Forelimb muscle (tissue), 1 donor: ENCODE measurements around the gene CYTIP. TPM values are rescaled to one million over a fixed set of nuclear protein-coding genes. Genes with fewer than 3 reads are reported as not detected.

Source experiments
- DNase-seq: peaks from one replicate; pipeline ENCODE4 v3.0.0-alpha.2; 2013; ENCODE audit warnings: low read depth
- polyA plus RNA-seq: library from polyadenylated mRNA; unstranded; fragments of 120-200 nt; gene quantifications from one replicate; pipeline ENCODE4 v1.2.1, GENCODE V29; 2013; ENCODE audit not compliant: insufficient read length

Gene CYTIP
- polyA plus RNA-seq, 1 donor = 0.62 TPM

DNA sequence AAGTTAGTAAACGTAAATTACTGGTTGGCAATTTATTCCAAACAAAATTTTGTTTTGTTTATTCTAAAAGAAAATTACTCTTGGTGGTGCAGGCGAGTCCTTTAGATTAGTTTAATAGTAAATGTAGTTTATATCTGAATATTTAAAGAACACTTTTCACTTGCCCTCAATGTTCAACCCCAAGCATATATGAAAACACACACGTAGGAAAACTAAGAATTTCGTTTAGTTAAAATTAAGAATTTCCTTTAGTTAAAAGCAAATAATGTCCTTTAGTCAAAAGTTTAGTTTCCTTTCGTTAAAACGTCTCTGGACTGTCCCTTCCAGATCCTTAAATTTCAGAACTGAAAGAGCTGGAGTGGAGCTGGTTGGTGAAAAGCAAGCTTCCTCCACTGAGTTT lies 19.1 kb upstream of the CYTIP start:
- DNase-seq = no peak

DNA sequence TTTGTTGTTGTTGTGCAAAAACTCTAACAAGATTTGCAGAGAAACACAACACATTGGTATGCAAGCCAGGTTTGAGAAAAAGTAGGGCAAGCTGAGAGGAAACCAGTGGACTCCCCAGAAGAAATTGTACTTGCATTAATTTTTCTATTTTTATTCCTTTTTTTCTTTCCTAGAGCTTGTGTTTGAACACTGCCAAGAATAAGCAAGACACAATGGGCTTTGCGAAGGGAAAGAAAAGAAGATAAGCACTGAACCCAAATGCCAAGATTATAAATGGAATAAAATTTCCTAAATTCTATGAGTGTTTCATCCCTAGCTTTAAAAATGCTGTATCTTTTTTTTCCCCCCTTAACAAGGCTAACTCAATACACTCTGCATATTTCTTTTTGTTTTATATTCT lies 17.0 kb upstream of the CYTIP start:
- DNase-seq = no peak

DNA sequence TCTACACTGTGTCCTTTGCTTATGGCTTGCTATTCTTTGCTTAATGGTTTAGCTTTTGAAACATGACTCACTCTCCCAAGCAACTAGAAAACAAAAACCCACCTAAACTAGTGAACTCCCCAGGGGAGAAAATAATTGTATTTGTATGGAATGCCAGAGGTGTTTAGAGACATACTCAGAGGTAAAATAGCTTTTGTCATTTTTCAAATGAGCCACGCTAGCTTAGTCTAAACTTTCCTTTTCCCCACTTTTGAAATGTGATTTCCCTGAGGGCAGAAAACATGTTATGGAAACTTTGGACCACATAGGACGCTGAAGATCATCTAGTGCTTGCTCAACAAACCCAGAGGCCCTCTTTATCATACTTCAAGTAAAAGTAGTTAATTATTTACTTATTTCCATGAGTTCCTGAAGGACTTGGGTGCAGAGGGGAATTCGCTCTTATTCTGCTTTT lies 16.5 kb upstream of the CYTIP start:
- no peak for DNase-seq

DNA sequence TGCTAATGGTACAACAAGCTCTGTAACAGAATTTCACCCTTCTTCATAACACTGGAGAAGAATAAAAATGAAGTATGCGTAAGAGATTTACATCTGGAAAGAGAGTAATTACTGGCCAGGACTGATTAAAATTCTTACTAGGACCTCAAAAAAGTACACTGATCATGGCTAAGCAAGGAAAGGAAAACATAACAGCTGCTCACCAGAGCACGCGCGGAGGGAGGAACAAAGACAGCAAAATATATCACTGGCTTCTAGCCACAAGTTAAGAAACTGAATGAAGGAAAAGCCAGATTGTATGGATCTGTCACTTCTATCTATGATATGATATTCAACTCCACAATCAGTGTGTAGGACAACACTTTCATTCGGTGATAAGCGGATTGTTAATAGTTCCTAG lies 15.6 kb upstream of the CYTIP start:
- DNase-seq = no peak

DNA sequence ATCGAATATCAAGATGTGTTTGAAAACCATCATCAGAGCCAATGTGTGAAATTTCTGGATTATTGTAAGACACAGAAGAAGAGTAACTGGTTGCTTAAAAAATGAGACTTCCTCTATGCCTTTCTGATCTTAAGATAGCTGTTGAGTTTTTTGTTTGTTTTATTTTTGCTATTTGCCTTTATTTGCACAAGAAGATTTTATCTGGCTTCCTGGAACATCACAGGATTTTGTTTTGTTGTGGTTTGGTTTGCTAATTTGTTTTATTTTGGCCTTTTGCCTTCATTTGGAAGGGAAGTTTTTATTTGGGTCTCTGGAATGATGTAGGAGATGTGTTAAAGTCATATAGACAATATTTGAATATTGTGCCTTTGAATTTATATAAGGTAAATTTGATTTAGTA lies 3.9 kb upstream of the CYTIP start:
- no peak for DNase-seq

DNA sequence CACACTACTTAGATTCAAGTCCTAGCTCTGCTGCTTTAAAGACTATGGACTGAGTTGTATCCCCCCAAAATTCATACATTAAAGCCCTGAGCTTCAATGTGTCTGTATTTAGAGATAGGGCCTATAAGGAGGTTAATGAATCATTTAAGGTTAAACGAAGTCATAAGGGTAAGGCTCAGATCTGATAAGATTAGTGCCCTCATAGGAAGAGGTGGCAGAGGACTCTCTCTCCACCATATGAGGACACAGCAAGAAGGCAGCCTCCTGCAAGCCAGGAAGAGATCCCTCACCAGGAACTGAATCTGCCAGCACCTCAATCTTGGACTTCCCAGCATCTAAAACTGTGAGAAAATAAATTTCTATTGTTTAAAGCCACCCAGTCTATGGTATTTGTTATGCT lies 3.1 kb upstream of the CYTIP start:
- no peak for DNase-seq

DNA sequence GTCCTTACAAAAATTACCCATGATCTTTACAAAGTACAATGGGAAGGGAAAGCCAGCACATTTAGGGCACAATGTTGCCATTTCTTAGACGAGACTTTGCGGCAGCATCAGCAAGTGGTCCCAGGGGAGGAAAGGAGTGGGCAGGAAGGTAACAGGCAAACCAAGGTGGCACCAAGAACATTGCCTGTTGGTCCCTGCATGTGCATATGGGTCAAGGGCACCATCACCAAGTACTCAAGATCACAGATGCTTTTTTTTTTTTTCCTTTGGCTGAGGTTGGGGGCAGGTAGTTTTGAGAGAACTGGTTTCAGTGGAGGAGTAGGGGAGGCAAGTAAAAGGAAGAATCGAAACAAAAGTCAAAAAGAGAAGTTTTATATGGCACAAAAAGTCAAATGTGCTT lies 752 bp upstream of the CYTIP start:
- DNase-seq = no peak

DNA sequence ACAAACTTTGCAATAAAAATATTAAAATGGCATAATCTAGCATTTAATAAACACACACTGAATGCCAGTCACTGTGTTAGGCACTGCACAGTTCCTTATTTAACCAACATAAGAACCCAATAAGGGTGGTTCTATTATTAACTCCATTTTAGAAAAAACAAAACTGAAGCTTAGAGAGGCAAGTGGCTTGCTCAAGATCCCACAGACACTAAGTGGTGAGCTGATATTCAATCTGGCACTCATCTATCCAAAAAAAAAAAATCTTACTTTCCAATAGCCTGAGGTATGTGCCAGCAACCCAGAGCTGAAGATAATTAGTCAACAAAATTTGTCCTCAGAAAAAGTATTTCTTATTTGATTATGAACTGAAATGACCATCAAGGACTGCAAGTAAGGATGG lies 799 bp downstream of the CYTIP start:
- DNase-seq = no peak

DNA sequence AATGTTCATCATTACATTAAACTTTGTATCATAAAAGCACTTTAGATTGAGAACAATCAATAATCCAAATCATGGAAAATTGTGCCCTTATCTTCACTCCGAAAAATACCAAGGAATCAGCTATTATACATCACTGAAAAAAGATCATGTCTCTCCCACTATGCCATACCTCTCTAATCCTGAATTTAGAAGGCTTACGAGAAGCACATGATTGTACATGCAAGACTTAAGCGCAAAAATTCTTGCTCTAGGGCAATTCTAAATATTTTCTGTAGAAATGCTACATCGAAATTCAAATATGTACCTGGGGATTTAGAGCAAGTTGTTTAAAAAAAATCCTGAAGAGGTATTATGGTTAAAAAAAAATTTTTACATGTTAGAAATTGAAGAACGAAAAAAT lies 1.3 kb downstream of the CYTIP start:
- DNase-seq = no peak

DNA sequence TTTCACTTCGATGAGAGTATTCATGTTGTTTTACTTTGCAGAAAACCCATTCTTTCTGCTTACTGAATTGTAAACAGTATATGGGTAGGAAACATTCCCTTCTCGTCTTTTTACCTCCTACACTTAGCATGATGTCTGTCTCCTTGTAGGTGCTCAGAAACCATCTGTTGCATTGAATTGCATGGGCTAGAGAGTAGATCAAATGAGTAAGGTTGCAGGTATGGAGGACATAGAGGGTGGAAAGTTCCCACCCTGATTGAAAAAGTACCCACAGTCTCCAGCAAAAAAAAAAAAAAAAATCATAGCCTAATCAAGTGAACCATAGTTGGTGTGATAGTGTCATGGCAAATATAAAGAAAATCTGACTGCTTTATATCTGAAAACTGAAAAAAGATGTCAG lies 1.7 kb downstream of the CYTIP start:
- DNase-seq = no peak

DNA sequence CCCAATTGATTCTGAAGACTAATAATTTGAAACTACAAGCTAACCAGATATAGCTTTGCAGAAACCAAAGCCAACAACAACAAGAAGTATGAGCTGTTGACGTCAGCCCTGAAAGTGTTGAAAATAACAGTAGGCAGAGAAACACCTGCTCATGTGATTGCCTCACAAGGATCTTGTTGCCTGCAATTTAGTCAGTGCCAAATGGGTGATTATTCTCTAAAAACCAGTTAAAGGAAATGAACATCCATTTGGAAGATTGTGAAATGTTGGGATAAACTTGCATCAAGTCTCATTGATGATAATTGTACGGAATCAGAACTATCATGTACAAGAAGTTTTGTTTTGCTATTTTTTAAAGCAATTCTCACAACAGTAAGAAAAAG lies 2.8 kb downstream of the CYTIP start:
- no peak for DNase-seq

DNA sequence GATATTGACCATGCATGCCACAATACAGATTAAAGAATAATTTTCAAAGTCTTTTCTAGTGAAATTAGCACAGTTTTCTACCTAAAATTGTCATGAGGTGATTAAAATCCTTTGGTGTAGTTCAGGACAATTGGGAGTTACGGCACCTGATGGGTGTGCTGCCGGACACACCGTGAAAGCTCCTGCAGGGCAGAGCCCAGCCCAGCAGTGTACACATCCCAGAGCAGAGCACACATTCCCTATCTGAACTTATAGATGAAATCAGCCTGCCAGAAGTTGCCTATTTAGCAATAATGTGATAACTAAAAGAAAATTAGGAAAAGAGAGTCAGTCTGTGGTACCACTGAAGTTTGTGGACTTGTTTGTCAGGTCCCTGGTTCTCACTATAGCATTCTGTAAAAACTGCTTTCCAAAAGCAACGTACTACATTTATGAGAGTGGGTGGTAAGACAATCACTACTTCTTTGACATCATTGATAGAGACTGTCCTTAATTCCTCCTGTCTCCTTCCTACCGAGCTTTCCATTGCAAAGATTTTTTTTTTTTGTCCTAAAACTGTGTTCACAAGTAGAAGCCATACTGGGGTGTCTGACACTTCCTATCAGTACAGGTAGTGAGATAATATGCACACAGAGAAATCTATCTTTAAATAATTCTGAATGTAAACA lies 3.4 kb downstream of the CYTIP start:
- DNase-seq = no peak

DNA sequence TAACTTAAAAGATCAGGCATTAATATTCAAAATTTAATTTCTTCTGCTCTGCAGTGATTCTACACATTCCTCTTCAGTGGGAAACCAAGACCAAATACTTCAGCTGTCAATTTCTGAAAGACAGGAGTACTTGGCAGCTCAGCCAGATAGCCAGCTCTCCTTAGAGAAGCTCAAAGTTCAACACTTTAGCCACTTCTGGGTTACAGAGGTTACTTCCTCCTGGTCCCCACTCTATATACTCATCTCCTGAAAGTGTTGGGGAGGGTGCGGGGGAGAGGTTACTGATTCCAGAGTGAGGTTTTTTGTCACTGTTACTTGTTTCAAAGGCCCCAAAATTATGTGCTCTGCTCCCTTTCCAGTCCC lies 4.1 kb downstream of the CYTIP start:
- DNase-seq = no peak

DNA sequence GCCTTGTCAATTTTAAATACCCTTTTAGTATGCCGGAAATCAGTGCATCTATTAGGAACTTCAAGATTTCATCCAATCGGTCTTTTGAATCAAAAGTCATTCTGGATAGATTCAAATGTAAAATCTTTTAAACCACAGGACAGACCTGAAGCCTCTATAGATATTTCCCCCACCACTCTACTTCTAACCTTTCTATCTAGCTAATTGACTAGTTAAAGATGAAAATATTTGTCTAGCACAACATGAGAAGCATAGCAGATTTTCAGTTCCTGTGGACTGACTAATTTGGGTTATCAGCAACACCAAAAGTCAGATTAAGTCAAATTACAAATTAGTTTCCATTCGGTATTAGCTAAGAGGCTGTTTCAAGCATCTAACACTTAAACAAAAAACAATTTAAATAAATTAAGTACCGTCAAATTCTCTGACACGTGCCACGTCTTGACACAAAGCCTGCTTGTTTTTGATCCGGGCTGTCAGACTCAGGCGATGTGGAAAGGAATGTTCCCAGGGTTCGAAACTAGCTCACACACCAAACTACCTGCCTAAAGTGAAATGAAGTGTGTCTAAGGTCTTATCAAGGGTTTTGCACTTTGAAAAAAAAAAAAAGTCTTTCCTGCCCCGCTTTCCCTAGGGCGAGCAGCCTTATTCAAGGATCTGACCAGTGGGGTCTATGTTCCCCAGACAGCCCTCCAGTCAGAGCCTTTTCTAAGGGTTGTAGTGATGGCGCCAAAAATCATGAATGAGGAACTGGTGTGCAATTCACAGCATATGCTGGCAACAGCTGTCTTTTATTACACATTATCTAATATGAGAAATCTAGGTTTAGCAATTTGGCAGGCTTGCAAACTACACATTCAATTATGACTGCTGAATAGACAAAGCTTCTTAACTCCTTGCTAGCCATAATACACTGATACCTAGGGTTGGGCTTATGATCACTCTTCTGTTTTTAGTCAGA lies 4.7 kb downstream of the CYTIP start:
- no peak for DNase-seq

DNA sequence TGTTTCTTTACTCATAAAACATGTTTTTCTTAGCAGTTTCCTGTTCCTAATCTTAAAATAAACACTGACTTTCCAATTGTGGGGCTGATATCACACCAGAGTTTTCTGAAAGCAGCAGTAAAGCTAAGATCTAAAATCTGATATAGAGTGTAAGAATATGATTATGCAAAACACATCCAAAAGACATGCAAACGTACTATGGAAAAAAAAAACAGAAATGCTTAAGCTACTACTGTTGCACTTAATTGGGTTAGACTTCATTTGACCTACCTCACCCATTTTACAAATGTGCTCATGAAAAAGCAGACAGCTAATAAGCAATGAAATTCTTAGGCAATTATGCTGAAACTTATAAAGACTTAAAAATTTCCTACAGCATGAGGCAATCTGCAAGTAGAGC lies 10.5 kb downstream of the CYTIP start:
- DNase-seq = no peak

DNA sequence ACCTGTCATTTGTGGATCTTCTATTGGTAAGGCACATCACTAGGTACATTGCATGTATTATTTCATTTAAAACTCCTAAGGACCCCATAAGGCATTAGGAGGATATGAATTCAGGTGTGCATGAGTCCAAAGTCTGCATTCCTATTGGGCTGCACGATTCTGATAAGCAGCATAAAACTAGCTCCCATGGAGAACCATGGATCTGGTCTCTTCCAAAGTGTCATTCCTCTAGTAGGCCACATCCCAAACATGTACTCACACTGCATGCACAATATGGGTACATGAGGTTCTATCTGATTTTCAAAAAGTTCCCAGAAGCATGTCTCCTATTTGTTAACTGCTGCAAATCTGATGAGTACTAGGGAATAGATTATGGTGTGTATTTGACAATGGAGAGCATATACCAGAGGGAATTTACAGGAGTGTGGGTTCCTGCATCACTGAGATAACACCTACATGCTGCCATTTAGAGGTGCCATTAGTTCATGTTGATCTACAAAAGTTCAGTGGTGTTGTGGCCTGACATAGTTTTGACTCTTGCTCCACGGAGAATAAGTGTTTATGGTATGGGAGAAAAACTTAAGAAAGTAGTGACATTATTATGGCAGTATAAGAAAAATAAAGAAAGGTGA lies 11.3 kb downstream of the CYTIP start:
- no peak for DNase-seq

DNA sequence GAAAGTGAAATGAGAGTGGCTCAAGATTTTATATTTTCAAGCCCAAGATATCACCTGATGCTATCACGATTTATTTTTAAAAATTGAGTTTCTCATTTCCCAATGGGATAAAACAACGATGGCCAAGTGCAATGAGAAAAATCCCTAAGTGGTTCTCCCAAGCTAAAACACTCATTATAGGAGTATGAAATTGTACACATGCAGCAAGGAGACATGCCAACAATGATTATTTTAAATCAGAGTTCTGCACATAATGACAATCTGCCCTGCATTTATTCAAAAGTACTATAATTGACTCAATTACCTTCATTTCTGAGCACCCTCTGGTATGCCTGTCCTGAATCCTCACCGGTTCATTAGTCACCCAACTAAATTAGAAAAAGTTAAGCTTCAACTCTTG lies 12.7 kb downstream of the CYTIP start:
- DNase-seq = no peak

DNA sequence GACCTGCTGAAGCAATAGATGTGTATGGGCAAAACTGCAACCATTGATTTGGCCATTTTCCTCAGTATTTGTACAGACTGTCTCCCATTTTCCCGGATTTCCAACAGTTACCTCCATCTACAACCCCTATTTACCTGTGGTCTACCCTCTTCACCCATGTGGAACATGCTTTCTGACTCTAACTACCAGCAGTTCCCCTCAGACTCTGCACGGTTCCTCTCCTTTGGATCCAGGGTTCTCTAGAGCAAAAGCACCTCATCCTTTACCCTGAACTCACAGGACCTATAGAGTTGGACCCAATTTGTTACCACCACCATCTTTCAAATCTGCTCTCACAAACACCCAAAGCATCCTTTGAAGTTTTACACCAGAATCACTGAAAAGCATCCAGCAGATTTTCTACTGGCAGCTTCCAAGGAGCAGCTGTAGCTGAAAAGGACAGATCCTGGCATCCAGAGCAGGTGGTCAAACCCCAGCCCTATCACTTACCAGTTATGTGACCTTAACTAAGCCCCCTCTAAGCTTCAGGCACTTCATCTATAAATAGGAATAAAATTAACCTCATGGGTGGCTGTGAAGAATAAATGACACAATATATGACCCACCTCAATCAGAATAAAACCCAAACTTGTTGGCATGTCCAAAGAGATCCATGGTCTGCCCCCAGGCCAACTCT lies 15.3 kb downstream of the CYTIP start:
- DNase-seq = no peak

DNA sequence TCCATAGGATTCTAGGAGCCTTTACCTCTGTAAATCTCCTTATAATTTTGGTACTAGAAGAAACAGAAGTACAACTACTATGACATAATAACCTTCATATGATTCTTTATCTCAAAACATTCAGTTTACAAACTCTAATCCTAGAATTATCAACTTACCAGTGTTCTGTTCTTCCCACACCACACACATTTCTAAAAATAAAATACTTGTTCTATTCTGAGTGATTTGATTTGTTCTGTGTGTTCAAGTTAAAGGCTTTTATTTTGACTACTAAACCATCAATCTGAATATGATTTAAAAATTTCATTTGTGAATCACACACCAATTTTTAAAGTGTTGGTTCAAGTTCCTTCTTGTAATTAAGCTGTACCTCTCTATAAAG lies 16.0 kb downstream of the CYTIP start:
- no peak for DNase-seq

DNA sequence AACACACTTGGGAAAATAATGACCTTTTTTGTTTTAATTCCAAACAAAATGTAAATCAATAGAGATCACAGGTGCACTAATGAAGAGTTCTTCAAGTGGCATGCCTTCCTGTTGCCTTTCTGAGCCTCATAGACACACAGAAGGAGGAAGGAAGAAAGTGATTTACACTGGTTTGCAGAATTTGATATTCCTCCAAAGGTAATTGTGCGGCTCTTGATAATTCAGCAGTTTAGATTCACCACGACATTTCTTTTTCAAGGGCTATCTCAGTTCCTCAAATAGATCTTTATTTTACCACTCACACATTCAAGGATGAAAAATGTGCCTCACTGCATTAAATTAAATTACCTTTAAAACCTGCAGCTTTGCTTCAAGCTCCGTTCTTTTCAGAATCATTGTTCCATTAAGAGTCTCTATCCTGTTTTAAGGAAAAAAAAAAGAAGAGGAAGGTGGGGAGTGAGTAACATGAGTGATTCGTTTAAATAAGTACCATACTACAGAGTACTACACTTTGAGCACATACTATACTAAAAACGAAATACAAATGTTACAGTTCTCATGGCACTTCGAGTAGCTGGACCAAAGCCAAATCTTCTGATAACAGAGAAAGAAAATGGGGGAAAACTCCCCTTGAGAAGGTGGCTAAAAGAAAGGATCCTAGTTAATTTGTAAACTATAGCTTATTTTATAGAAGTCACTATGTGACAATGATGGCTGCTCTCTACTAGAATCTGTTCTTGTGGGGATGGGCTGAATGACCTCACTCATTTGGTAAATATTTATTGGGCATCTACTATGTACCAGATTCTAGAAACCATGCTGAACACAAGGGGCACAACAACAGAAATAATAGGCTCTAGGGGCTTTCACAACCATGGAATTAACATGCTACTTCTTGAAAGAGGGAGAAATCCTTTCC lies 16.6 kb downstream of the CYTIP start:
- no peak for DNase-seq

DNA sequence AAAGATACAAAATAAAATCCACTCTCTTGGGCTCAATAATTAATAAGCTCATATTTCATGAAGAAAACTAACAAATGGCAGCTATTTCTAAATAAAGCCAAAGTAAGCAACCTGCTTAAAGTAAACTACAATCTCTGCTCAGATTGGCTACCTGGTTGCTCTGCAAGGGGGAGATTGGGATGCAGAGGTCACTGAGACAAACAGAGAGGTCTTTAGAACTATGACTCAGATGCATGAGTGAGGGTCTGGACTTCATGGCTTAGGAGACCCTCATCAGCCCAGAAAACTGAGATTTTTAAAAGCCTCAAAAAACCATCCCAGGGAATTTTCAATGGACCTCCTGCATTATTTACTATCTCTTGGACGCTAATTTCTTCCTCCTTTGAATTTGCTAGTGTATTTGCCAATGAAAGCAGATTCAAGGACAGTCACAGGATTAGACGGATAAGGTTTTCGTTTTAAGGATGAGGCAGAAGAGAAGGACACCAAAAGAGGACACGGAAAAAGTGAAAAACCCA lies 17.4 kb downstream of the CYTIP start:
- no peak for DNase-seq
